ENCODE results near the gene C21orf91. TPM values are rescaled to one million over a fixed set of nuclear protein-coding genes. Genes with fewer than 3 reads are reported as not detected.

The C21orf91 gene
- total RNA-seq, 1 donor from 2014 or later: 14.3 TPM

DNA sequence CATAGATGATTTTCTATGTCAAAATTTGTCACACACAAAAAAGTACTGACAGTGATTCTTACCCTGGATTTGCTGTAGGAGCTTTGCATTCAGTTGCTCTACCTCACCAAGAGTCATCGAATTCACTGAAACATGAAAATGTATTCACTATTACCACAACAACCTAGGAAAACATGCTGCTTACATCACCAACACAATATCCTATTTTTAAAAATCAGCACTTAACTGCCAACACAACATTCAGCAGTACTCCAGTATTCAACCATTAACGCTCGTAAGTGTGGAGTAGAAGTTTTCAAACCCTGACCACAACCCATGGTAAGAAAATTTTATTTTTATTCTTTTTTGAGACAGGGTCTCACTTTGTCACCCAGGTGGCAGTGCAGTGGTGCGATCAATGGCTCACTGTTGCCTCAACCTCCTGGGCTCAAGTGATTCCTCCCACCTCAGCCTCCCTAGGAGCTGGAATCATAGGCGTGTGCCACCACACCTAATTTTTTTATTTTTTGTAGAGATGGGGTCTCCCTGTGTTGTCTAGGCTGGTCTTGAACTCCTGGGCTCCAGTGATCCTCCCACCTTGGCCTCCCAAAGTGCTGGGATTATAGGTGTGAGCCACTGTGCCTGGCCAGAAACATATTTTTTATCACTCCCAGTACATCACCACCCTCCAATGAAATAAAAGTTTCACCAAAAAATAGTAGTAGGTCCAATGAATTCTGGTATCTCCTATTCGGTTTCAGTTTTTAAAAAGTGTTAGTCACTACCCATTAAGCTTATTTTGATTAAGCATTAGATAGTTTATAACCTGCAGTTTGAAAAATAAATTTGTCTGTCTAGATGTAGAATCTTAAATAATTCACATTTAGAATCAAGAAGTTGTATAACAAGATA is 23.8 kb downstream of the C21orf91 start:
- Mint-ChIP-seq H3K4me3 (ENCODE audit: unreplicated experiment) (no peak overlapping the region), H3K27ac (ENCODE audit: unreplicated experiment) (no peak overlapping the region), H3K27me3 (ENCODE audit: unreplicated experiment) (no peaks in the 10 kb centered on the region), H3K9me3 (ENCODE audit: unreplicated experiment) (no peaks in the 10 kb centered on the region), H3K4me1 (ENCODE audit: low read depth, unreplicated experiment) (peaks cover 4% of the 10 kb centered on the region), H3K36me3 (ENCODE audit: unreplicated experiment) (no peaks in the 10 kb centered on the region)
- no peak for DNase-seq
- TF ChIP-seq, protein P1, sequence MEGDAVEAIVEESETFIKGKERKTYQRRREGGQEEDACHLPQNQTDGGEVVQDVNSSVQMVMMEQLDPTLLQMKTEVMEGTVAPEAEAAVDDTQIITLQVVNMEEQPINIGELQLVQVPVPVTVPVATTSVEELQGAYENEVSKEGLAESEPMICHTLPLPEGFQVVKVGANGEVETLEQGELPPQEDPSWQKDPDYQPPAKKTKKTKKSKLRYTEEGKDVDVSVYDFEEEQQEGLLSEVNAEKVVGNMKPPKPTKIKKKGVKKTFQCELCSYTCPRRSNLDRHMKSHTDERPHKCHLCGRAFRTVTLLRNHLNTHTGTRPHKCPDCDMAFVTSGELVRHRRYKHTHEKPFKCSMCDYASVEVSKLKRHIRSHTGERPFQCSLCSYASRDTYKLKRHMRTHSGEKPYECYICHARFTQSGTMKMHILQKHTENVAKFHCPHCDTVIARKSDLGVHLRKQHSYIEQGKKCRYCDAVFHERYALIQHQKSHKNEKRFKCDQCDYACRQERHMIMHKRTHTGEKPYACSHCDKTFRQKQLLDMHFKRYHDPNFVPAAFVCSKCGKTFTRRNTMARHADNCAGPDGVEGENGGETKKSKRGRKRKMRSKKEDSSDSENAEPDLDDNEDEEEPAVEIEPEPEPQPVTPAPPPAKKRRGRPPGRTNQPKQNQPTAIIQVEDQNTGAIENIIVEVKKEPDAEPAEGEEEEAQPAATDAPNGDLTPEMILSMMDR (IDR thresholded peaks at IDR 0.05; ENCODE audit: partially characterized antibody, unreplicated experiment): no peak

DNA sequence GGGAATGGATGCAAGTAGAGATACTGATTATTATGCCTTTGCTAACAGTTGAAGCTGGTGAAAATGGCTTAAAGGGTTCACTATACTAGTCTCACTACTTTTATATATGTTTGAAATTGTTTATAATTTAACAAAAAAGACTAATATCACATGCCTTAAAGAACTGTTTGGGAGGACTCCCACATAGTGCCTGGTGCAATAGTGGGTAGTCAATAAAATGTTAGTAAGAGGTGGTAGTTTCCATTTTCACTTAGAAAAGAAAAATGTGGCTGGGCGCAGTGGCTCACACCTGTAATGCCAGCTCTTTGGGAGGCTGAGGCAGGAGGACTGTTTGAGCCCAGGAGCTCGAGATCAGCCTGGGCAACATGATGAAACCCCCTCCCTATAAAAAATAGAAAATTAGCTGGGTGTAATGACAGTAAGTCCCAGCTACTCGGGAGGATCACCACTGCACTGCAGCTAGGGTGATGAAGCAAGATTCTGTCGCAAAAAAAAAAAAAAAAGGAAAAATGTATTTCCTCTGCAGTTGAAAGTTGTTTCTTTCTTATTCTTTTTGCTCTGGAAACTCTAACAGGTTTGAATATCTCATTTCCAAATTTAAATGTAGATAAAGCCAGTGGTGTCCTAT is 24.5 kb downstream of the C21orf91 start:
- peaks cover 4% of the 10 kb centered on the region for H3K4me1 Mint-ChIP-seq (ENCODE audit: low read depth, unreplicated experiment)
- H3K4me3 Mint-ChIP-seq (ENCODE audit: unreplicated experiment): no peak overlapping the region
- no peaks in the 10 kb centered on the region for H3K27me3 Mint-ChIP-seq (ENCODE audit: unreplicated experiment)
- no peak overlapping the region for H3K27ac Mint-ChIP-seq (ENCODE audit: unreplicated experiment)
- DNase-seq: no peak
- no peaks in the 10 kb centered on the region for H3K9me3 Mint-ChIP-seq (ENCODE audit: unreplicated experiment)
- no peaks in the 10 kb centered on the region for H3K36me3 Mint-ChIP-seq (ENCODE audit: unreplicated experiment)
- TF ChIP-seq, protein P1 (IDR thresholded peaks at IDR 0.05; ENCODE audit: partially characterized antibody, unreplicated experiment): no peak

- no peak for DNase-seq
- H3K4me1 Mint-ChIP-seq (ENCODE audit: low read depth, unreplicated experiment): no peaks in the 10 kb centered on the region
- H3K27me3 Mint-ChIP-seq (ENCODE audit: unreplicated experiment): no peaks in the 10 kb centered on the region
Observed at GRCh38 chr21:17793246-17794123, 25.7 kb downstream of the C21orf91 start.

GRCh38 chr21:17789656-17790055 is 29.5 kb downstream of the C21orf91 start:
- Mint-ChIP-seq H3K36me3 (ENCODE audit: unreplicated experiment) (peaks cover 13% of the 10 kb centered on the region), H3K9me3 (ENCODE audit: unreplicated experiment) (no peaks in the 10 kb centered on the region), H3K27ac (ENCODE audit: unreplicated experiment) (no peak overlapping the region), H3K4me1 (ENCODE audit: low read depth, unreplicated experiment) (no peaks in the 10 kb centered on the region), H3K27me3 (ENCODE audit: unreplicated experiment) (no peaks in the 10 kb centered on the region), H3K4me3 (ENCODE audit: unreplicated experiment) (no peak overlapping the region)
- DNase-seq: no peak
- TF ChIP-seq, protein P1 (IDR thresholded peaks at IDR 0.05; ENCODE audit: partially characterized antibody, unreplicated experiment): no peak

More at GRCh38 chr21:17793246-17794123, 25.7 kb downstream of the C21orf91 start:
- no peak overlapping the region for H3K4me3 Mint-ChIP-seq (ENCODE audit: unreplicated experiment)
- no peaks in the 10 kb centered on the region for H3K36me3 Mint-ChIP-seq (ENCODE audit: unreplicated experiment)
- H3K27ac Mint-ChIP-seq (ENCODE audit: unreplicated experiment): no peak overlapping the region
- no peaks in the 10 kb centered on the region for H3K9me3 Mint-ChIP-seq (ENCODE audit: unreplicated experiment)
- TF ChIP-seq, protein P1 (IDR thresholded peaks at IDR 0.05; ENCODE audit: partially characterized antibody, unreplicated experiment): no peak

All from glutamatergic neuron (in vitro differentiated cells).